GM19023 (cell line): Measurements from ENCODE around the gene DOCK6.

Experiments used
- ATAC-seq: cut with Tn5 transposase; IDR thresholded peaks from one replicate; pipeline ENCODE4 v1.9.1; 2021; ENCODE audit warnings: mild to moderate bottlenecking, moderate library complexity; ENCODE audit not compliant: unreplicated experiment

Gene DOCK6

DNA sequence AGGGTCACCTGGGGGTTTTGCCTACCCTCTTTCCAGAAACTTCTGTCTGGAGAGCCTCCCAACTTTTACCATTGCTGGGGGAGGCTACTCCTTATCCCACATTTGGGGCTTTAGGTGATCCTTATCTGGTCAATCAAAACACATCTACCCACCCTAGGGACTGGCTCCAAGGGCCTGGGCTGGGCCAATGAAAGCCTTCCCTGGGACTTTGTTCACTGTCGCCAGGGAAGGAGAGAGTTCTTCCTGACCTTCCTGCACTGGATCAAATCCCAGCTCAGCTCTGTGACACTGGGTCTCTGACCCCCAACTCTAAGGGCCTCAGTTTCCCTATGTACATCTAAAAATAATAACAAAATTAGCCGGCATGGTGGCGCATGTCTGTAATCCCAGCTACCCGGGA lies 11.1 kb downstream of the DOCK6 start:
- ATAC-seq: no peak

GRCh38 chr19:11248852-11249251 lies 13.5 kb downstream of the DOCK6 start:
- no peak for ATAC-seq

GRCh38 chr19:11247934-11248333 lies 14.4 kb downstream of the DOCK6 start:
- no peak for ATAC-seq

DNA sequence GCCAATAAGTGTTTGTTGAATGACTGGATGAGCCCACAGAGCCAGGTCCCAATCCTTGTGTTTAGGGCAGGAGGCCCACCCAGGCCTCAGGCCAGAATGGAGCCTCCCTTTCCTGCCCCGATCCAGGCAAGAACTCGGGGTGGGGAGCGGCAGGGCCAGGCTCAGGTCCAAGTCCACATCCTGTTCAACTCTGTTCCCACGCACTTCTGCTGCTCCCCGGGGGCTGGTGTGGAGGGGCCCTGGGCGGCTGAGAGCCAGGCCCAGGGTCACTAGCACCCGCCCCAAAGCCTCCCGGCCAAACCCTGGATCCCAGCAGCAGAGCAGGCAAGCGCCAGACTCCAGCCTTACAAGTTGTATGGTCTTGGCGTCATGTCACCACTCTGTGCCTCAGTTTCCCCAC lies 14.9 kb downstream of the DOCK6 start:
- ATAC-seq: no peak

DNA sequence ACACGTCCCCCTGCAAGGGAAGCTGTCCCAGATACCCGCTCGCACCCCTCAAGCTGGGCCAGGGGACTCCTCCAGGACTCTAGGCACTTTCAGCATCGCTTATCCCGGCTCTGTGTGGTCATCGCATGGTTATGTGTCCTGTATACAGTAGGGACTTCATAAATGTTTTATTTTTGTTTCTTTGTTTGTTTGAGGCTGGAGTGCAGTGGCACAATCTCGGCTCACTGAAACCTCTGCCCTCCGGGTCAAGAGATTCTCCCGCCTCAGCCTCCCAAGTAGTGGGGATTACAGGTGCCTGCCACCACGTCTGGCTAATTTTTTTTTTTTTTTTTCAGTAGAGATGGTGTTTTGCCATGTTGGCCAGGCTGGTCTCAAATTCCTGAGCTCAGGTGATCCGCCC lies 15.4 kb downstream of the DOCK6 start:
- ATAC-seq: no peak

DNA sequence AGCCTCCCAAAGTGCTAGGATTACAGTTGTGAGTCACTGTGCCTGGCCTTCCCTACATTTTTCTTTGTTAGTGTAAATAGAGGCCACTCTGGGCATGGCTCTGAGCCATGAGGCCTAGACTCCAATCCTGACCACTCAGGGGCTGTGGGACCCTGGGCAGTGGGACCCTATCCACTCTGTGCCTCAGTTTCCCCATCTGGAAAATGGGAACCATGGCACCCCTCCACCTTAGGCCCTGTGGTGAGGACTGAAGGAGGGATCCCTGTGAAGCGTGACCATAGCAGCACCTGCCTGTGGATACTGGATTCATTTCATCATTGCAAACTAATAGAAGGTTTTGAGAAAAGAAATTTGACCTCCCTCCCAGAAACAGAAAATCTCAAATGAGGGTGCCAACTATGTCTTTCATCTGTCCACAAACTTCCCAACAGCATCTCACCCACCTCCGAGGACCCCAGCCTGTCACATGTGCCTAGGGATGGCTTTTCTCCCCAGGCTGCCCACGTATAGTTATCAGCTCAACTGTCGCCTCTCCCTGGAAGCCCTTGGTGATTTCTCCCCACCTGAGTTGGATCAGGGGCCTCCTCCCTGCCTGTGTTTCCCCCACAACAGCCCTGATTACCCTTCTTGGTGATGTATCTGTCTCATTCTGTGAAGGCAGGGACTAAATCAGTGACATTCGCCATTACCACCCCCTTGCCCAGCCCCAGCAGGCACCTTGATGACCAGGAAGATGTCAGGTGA lies 17.3 kb downstream of the DOCK6 start:
- ATAC-seq: no peak

DNA sequence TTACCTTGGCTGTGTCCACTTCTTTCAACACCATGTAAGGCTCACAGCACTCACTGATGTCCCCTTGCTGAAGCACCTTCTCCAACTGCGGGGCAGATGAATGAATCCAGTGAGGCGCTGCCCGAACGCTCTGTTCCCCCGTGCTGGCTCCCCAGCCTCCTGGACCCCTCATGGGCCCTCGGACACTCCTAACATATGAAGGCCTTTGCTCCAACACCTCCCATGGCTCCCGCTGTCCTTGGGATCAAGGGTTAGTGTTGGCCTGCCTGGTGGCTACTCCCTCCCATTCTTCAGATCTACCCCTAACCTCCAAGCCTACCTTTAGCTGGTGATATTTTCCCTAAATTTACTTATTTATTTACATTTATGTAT lies 18.5 kb downstream of the DOCK6 start:
- ATAC-seq: no peak

DNA sequence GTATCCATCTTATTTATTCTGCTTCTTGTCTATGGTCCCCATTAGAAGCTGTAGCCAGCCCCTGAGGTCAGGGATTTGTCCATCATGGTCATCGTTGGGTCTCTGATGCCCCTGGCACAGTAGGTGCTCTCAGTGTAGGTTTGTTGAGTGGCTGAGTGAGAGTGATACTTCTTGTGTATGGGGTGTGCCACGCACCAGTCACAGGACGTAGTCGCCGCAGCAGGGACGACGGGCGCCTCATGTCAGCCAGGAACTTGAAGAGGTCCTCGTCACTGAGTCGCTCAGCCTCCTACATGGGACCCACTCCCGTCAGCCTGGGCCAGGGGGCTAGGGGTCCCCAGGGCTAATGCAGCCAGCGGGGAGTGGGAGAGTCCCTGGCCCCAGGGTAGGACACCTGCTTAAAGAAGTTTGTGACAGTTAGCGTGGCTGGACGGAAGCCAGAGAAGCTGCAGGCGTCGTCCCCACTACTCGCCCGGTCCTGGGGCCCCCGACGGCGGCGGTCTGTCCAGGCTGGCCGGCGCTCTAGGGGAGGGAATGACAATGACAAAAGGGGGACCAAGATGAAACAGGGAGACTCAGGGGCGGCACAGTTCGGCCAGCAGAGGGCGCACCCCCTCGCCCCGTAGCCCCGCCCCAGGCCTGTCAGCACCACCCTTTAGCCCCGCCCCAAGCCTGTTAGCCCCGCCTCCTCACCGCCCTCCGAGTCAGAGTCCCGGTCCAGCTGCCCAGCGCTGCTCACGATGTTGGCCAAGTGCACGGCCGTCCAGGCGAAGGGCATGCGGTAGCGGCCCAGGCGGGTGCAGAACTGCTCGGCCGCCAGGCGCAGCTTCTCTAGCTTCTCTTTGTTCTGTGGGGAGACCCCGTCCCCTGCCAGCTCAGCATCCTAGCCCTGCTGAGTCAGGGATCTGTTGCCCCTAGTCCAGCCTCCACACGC lies 19.2 kb downstream of the DOCK6 start:
- peak; percentile 67 for ATAC-seq

GRCh38 chr19:11242025-11242424 lies 20.3 kb downstream of the DOCK6 start:
- ATAC-seq: no peak

GRCh38 chr19:11240008-11240444 lies 22.3 kb downstream of the DOCK6 start:
- ATAC-seq: no peak

- no peak for ATAC-seq
These were observed 22.8 kb downstream of the DOCK6 start, which contains the start of gene ANGPTL8 for GRCh38 chr19:11239377-11240000. Gene ANGPTL8, plus strand, starts transcription at chr19:11239619. Its CDS starts 19 bp downstream, at chr19:11239638.

DNA sequence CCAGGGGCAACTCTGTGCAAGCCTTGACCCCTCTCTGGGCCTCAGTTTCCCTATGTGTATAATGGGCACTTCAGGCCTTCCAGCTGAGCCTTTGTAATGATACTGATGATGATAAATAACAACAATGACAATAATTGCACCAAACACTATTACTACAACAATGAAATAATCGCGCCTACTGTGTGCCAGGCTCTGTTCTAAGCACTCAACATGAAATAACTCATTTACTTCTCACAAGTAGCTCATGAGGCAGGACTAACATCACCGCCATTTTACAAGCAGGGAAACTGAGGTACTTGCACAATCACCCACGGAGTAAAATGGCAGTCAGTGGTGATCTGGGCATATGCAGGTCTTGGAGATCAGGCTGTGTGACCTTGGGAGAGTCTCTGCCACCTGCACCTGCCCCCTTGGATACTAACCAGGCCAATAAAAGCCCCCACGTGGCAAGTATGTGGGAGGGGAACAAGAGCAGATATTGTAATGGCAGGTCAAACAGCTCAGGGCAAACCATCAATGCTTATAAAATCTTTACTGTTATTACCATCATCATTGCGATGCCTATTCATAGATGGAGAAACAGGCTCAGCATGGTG lies 23.4 kb downstream of the DOCK6 start:
- no peak for ATAC-seq

GRCh38 chr19:11238041-11238440 lies 24.3 kb downstream of the DOCK6 start:
- ATAC-seq: no peak

DNA sequence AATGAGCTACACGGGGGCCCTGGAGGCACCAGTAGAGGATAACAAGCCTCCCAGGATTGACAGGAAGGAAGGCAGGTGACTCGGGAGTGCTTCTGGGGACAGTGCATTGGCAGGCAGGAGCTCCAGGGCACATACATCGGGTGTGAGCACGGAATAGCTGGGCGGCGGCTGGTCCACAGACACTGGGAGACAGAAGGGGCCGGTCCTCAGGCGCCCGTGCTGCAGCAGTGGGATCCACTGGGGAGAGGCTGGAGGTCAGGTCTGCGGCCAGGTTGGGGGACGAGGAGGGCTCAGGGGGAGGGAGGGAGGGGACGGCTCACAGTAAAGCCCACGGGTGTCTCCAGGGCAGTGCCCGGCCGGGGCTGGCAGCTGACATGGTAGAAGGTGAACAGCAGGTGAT lies 25.0 kb downstream of the DOCK6 start:
- ATAC-seq: no peak

DNA sequence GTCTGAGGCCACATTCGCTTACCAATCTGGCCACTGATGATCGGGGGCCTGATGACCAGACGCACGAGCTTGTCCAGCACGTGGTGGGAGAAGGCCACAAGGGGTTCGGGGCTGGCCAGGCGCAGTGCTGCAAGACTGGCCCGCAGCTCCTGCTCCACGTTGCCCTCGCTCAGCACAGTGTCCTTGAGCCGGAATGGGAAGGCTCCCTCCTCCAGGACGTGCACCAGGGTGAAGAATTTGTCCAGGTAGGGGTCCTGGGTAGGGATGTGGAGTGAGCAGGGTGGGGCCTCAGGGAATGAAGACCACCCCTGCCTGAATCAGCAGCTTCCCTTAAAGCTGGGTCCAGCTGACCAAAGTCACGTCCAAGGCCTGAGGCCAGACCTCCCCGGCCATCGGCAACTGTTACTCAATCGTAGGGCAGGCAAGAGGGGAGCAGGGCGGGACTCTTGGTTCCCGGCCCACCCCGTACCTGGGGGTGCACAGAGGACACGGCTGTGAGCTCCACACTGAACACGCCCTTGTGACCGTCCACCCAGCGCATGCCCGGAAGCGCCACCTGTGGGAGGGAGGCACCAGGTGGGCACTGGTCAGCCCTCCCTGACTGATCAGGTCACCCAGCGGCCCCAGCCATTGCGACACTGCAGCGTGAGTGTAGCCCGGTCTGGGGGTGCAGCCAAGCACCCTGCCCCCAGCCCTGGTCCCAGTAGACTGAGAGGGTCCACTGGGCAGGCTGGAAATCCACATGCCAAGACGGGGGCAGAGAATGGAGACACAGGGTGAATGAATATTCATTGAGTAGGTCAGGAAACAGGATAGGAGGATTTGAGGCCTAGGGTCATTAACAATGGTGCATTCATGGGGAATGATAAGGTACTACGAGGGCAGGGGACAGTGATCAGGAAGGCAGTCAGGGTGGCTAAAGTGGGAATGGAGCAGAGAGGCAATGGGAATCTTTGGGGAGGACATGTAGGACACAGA lies 25.7 kb downstream of the DOCK6 start:
- no peak for ATAC-seq

DNA sequence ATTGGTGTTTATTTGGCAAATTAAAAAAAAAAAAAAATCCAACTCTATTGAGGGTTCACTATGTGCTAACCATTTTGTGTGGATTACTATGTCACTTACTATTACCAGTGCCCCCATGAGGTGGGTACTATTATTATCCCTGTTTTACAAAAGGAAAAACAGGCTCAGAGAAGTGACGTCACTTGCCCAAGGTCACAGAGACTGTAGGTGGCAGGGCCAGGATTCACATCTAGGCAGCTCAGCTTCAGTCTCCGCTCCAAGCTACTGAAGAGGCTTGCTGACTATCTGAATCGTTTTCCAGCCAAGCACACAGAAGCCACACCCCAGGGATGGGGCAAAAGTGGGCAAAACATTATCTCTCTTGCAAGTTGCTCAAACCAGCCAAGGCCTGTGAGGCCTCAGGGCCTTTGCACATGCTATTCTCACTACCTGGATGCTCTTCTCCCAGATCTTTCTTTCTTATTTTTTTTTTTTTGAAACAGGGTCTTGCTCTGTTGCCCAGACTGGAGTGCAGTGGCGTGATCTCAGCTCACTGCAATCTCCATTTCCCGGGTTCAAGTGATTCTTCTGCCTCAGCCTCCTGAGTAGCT lies 27.7 kb downstream of the DOCK6 start:
- no peak for ATAC-seq

- no peak for ATAC-seq
These were observed 29.3 kb downstream of the DOCK6 start for GRCh38 chr19:11233073-11233472.

DNA sequence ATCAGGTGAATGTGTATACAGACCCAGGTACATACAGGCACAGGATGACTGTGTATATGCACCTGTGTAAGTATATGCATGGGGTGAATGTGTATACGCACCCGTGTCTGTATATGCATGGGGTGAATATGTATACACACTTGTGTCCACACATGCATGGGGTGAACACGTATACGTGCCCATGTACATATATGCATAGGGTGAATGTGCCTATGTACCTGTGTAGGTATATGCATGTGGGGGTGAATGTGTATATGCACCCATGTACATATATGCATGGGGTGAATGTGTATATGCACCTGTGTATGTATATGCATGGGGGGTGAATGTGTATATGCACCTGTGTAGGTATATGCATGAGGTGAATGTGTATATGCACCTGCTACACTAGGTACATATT lies 29.8 kb downstream of the DOCK6 start:
- no peak for ATAC-seq

GRCh38 chr19:11230621-11231386 lies 31.5 kb downstream of the DOCK6 start:
- no peak for ATAC-seq
